ENCODE results near the gene CACNA1S. TPM values are rescaled to one million over a fixed set of nuclear protein-coding genes. Genes with fewer than 3 reads are reported as not detected.

Gene CACNA1S
- total and polyA plus RNA-seq, 2 donors (not counting 1 experiment from before 2014, with no cell fraction given), result not detected

- H3K4me3 ChIP-seq (ENCODE audit: control extremely low read depth in 1 of 5, extremely low read depth in 1 of 5, insufficient read depth in 1 of 5, low read depth in 2 of 5, low read length in 4 of 5), result no peak overlapping the region
- TF ChIP-seq CTCF (IDR thresholded peaks at IDR 0.05) (no peak), EZH2 (IDR thresholded peaks at IDR 0.05; ENCODE audit: borderline replicate concordance, insufficient read depth, low read depth, low read length, poor library complexity, severe bottlenecking) (no peak)
- no peak for DNase-seq
- peaks cover 22% of the 10 kb centered on the region for H3K27me3 Mint-ChIP-seq
- no peaks in the 10 kb centered on the region for H4K20me1 ChIP-seq (ENCODE audit: control insufficient read depth, insufficient read depth, low read length, poor library complexity, severe bottlenecking)
- CTCF ChIA-PET, result no interaction called here
- H3K4me1 Mint-ChIP-seq, result no peaks in the 10 kb centered on the region
- no peaks in the 10 kb centered on the region for H3K4me1 ChIP-seq (ENCODE audit: control insufficient read depth in 2 of 2, insufficient read depth in 2 of 2, low read length in 2 of 2)
- H3K4me2 ChIP-seq (replicated peaks; ENCODE audit: low read depth, low read length, poor library complexity, severe bottlenecking), result no peak overlapping the region
- no peak overlapping the region for H3K27ac Mint-ChIP-seq
- no peaks in the 10 kb centered on the region for H3K79me2 ChIP-seq (ENCODE audit: control insufficient read depth, insufficient read depth, low read length)
- peaks cover 0 to 7% (median 3%) of the 10 kb centered on the region in 4 experiments for H3K27me3 ChIP-seq (replicated peaks in 1 of 4; ENCODE audit: control extremely low read depth in 1 of 4, control insufficient read depth in 3 of 4, insufficient read depth in 4 of 4, low read length in 3 of 4)
- no peaks in the 10 kb centered on the region for H3K36me3 ChIP-seq (replicated peaks in 1 of 2; ENCODE audit: control extremely low read depth in 1 of 2, control insufficient read depth in 1 of 2, extremely low read depth in 1 of 2, insufficient read depth in 2 of 2, low read length in 1 of 2)
- H3K9me3 ChIP-seq (ENCODE audit: control extremely low read depth in 1 of 3, control insufficient read depth in 2 of 3, insufficient read depth in 1 of 3, low read length in 2 of 3), result no peaks in the 10 kb centered on the region
- H3K9ac ChIP-seq (ENCODE audit: low read length), result no peak overlapping the region
- WGBS (ENCODE audit: insufficient coverage), result no CpG with 5 or more reads among the region's 4 CpGs
- intact Hi-C loops (cut with micrococcal nuclease), result no loop called here
- H2AFZ ChIP-seq (ENCODE audit: insufficient read depth, low read depth, low read length, poor library complexity, severe bottlenecking), result no peak overlapping the region
- no peaks in the 10 kb centered on the region for H3K9me3 Mint-ChIP-seq (ENCODE audit: insufficient read depth)
- POLR2A ChIA-PET, result no interaction called here
- no peak overlapping the region for H3K4me3 Mint-ChIP-seq
- no peak for ATAC-seq (ENCODE audit: low read depth)
- no peak overlapping the region for H3K27ac ChIP-seq (ENCODE audit: low read length in 2 of 2)
Observed at GRCh38 chr1:201088395-201088794, 23.8 kb downstream of the CACNA1S start.

- Histone ChIP-seq H3K4me2 (replicated peaks; ENCODE audit: low read depth, low read length, poor library complexity, severe bottlenecking) (no peak overlapping the region), H3K4me3 (ENCODE audit: control extremely low read depth in 1 of 5, extremely low read depth in 1 of 5, insufficient read depth in 1 of 5, low read depth in 2 of 5, low read length in 4 of 5) (no peak overlapping the region), H3K27me3 (replicated peaks in 1 of 4; ENCODE audit: control extremely low read depth in 1 of 4, control insufficient read depth in 3 of 4, insufficient read depth in 4 of 4, low read length in 3 of 4) (peaks cover 0 to 7% (median 2%) of the 10 kb centered on the region in 4 experiments), H3K9me3 (ENCODE audit: control extremely low read depth in 1 of 3, control insufficient read depth in 2 of 3, insufficient read depth in 1 of 3, low read length in 2 of 3) (no peaks in the 10 kb centered on the region), H3K9ac (ENCODE audit: low read length) (no peak overlapping the region), H2AFZ (ENCODE audit: insufficient read depth, low read depth, low read length, poor library complexity, severe bottlenecking) (no peak overlapping the region), H3K27ac (ENCODE audit: low read length in 2 of 2) (no peak overlapping the region), H3K36me3 (replicated peaks in 1 of 2; ENCODE audit: control extremely low read depth in 1 of 2, control insufficient read depth in 1 of 2, extremely low read depth in 1 of 2, insufficient read depth in 2 of 2, low read length in 1 of 2) (no peaks in the 10 kb centered on the region), H3K4me1 (ENCODE audit: control insufficient read depth in 2 of 2, insufficient read depth in 2 of 2, low read length in 2 of 2) (no peaks in the 10 kb centered on the region), H3K79me2 (ENCODE audit: control insufficient read depth, insufficient read depth, low read length) (no peaks in the 10 kb centered on the region), H4K20me1 (ENCODE audit: control insufficient read depth, insufficient read depth, low read length, poor library complexity, severe bottlenecking) (no peaks in the 10 kb centered on the region)
- H3K27ac Mint-ChIP-seq, result no peak overlapping the region
- no peak overlapping the region for H3K4me3 Mint-ChIP-seq
- TF ChIP-seq EZH2 (IDR thresholded peaks at IDR 0.05; ENCODE audit: borderline replicate concordance, insufficient read depth, low read depth, low read length, poor library complexity, severe bottlenecking), result no peak
- no peak for ATAC-seq (ENCODE audit: low read depth)
- no peak for DNase-seq
- POLR2A ChIA-PET, result no interaction called here
- peaks cover 22% of the 10 kb centered on the region for H3K27me3 Mint-ChIP-seq
- 78% methylated on average over 4 of the region's 12 CpGs for WGBS (ENCODE audit: insufficient coverage)
- H3K4me1 Mint-ChIP-seq, result no peaks in the 10 kb centered on the region
- CTCF ChIA-PET, result interaction anchor here (0.6 to 2.1 kb wide), 5 partner anchors 11 to 115 kb away, joined by 3 to 9 read pairs (median 4); no protein-coding TSS in a partner anchor
- intact Hi-C loops (cut with micrococcal nuclease), result loop anchor here (1.0 kb wide), 1 partner anchor 28 kb away; no protein-coding TSS in a partner anchor
- H3K9me3 Mint-ChIP-seq (ENCODE audit: insufficient read depth), result no peaks in the 10 kb centered on the region
Observed at GRCh38 chr1:201085902-201086735, 26.1 kb downstream of the CACNA1S start.

Data from B cell (primary cell).